ENCODE data around the gene CASTOR1.

CASTOR1 gene

GRCh38 chr22:30284172-30284571 is 5.1 kb downstream of the CASTOR1 start:
- no peak for DNase-seq

- DNase-seq, result no peak
These were observed 6.0 kb downstream of the CASTOR1 start for GRCh38 chr22:30283342-30283741.

- no peak for DNase-seq
These were observed 6.7 kb downstream of the CASTOR1 start for GRCh38 chr22:30282616-30283046.

GRCh38 chr22:30280505-30280904 is 8.8 kb downstream of the CASTOR1 start:
- no peak for DNase-seq

- DNase-seq, result no peak
These were observed 9.4 kb downstream of the CASTOR1 start for GRCh38 chr22:30279932-30280331.

- DNase-seq, result no peak
These were observed 10.1 kb downstream of the CASTOR1 start for GRCh38 chr22:30279046-30279788.

GRCh38 chr22:30277547-30278344 is 11.6 kb downstream of the CASTOR1 start:
- no peak for DNase-seq

GRCh38 chr22:30276039-30276438 is 13.3 kb downstream of the CASTOR1 start:
- no peak for DNase-seq

- peak; percentile 24 for DNase-seq
These were observed 13.7 kb downstream of the CASTOR1 start for GRCh38 chr22:30275625-30276024.

GRCh38 chr22:30274437-30274812 is 14.9 kb downstream of the CASTOR1 start:
- DNase-seq, result no peak

- DNase-seq, result no peak
These were observed 15.4 kb downstream of the CASTOR1 start for GRCh38 chr22:30273711-30274436.

- DNase-seq, result no peak
These were observed 16.3 kb downstream of the CASTOR1 start for GRCh38 chr22:30272781-30273601.

GRCh38 chr22:30270832-30271231 is 18.5 kb downstream of the CASTOR1 start:
- DNase-seq, result no peak

- no peak for DNase-seq
These were observed 21.0 kb downstream of the CASTOR1 start for GRCh38 chr22:30268331-30268730.

GRCh38 chr22:30267382-30268302 is 21.7 kb downstream of the CASTOR1 start:
- DNase-seq, result peak; percentile 49

GRCh38 chr22:30266445-30267381 is 22.6 kb downstream of the CASTOR1 start, which contains the start of gene OSM:
TSS of gene OSM (minus strand) at chr22:30266851. CDS start at chr22:30266799, 52 bp downstream.
- peak; percentile 68 for DNase-seq

- peak; percentile 88 for DNase-seq
These were observed 23.4 kb downstream of the CASTOR1 start for GRCh38 chr22:30265823-30266444.

GRCh38 chr22:30265131-30265720 is 24.1 kb downstream of the CASTOR1 start:
- DNase-seq, result no peak

- no peak for DNase-seq
These were observed 25.4 kb downstream of the CASTOR1 start for GRCh38 chr22:30263883-30264282.
